RWPE2 (cell line): ENCODE measurements around the gene HPSE2.

Source experiments
- ATAC-seq: fragments of 200-7000 bp; cut with Tn5 transposase; 3 replicates; pipeline ENCODE4 v1.9.1; 2021; ENCODE audit warnings: low read depth
- DNase-seq: peaks from one replicate; pipeline ENCODE4 v3.0.0-alpha.2; 2020; ENCODE audit warnings: low spot score
- H3K27ac ChIP-seq: fragments of 450-650 bp; 2 replicates; pipeline ENCODE4 v1.5.1; 2017; ENCODE audit warnings: mild to moderate bottlenecking; ENCODE audit not compliant: poor library complexity, severe bottlenecking
- H3K27me3 ChIP-seq: fragments of 250-450 bp; sonication (Bioruptor Pico); 2 replicates; pipeline ENCODE4 v1.5.1; 2021; ENCODE audit warnings: mild to moderate bottlenecking, moderate library complexity; ENCODE audit not compliant: insufficient read depth, poor library complexity, severe bottlenecking
- H3K36me3 ChIP-seq: fragments of 250-450 bp; sonication (Bioruptor Pico); 2 replicates; pipeline ENCODE4 v1.5.1; 2020; ENCODE audit warnings: low read depth, mild to moderate bottlenecking, moderate library complexity
- H3K4me1 ChIP-seq: fragments of 250-450 bp; sonication (Bioruptor Pico); 2 replicates; pipeline ENCODE4 v1.5.1; 2021; ENCODE audit warnings: mild to moderate bottlenecking, moderate library complexity; ENCODE audit not compliant: insufficient read depth, poor library complexity, severe bottlenecking
- H3K4me3 ChIP-seq: fragments of 250-450 bp; sonication (Bioruptor Pico); 2 replicates; pipeline ENCODE4 v1.5.1; 2021; ENCODE audit warnings: mild to moderate bottlenecking, moderate library complexity; ENCODE audit not compliant: severe bottlenecking
- H3K9me3 ChIP-seq: fragments of 250-450 bp; sonication (Bioruptor Pico); 2 replicates; pipeline ENCODE4 v1.5.1; 2021; ENCODE audit warnings: mild to moderate bottlenecking, moderate library complexity; ENCODE audit not compliant: severe bottlenecking
- CTCF ChIP-seq: fragments of 450-650 bp; IDR thresholded peaks from one replicate; pipeline ENCODE4 v1.5.1; 2017; ENCODE audit warnings: mild to moderate bottlenecking, moderate library complexity; ENCODE audit not compliant: poor library complexity, severe bottlenecking

Gene HPSE2

GRCh38 chr10:99224766-99225165 lies 10.9 kb downstream of the HPSE2 start:
- no peak for TF ChIP-seq CTCF
- ATAC-seq (no peak), DNase-seq (no peak)
- no peak overlapping the region for H3K4me3 ChIP-seq
- H3K27me3 ChIP-seq = peaks cover 22% of the 10 kb centered on the region
- H3K36me3 ChIP-seq = no peaks in the 10 kb centered on the region
- H3K4me1 ChIP-seq = no peaks in the 10 kb centered on the region
- no peak overlapping the region for H3K27ac ChIP-seq
- H3K9me3 ChIP-seq = no peaks in the 10 kb centered on the region

GRCh38 chr10:99207340-99207739 lies 28.3 kb downstream of the HPSE2 start:
- no peaks in the 10 kb centered on the region for H3K27me3 ChIP-seq
- peaks cover 2% of the 10 kb centered on the region for H3K9me3 ChIP-seq
- H3K27ac ChIP-seq = no peak overlapping the region
- no peak for DNase-seq
- no peak overlapping the region for H3K4me3 ChIP-seq
- no peaks in the 10 kb centered on the region for H3K4me1 ChIP-seq
- TF ChIP-seq CTCF = no peak
- no peaks in the 10 kb centered on the region for H3K36me3 ChIP-seq
- ATAC-seq = no peak

GRCh38 chr10:99203310-99203709 lies 32.3 kb downstream of the HPSE2 start:
- no peaks in the 10 kb centered on the region for H3K4me1 ChIP-seq
- no peak overlapping the region for H3K4me3 ChIP-seq
- peaks cover 2% of the 10 kb centered on the region for H3K9me3 ChIP-seq
- H3K27ac ChIP-seq = no peak overlapping the region
- no peak for ATAC-seq
- no peaks in the 10 kb centered on the region for H3K36me3 ChIP-seq
- no peaks in the 10 kb centered on the region for H3K27me3 ChIP-seq
- no peak for DNase-seq
- no peak for TF ChIP-seq CTCF

GRCh38 chr10:99172950-99173349 lies 62.7 kb downstream of the HPSE2 start:
- no peaks in the 10 kb centered on the region for H3K36me3 ChIP-seq
- H3K4me3 ChIP-seq = no peak overlapping the region
- no peak for TF ChIP-seq CTCF
- ATAC-seq = no peak
- H3K9me3 ChIP-seq = no peaks in the 10 kb centered on the region
- no peak for DNase-seq
- no peaks in the 10 kb centered on the region for H3K4me1 ChIP-seq
- no peaks in the 10 kb centered on the region for H3K27me3 ChIP-seq
- no peak overlapping the region for H3K27ac ChIP-seq

GRCh38 chr10:99172128-99172738 lies 63.4 kb downstream of the HPSE2 start:
- Histone ChIP-seq H3K27me3 (no peaks in the 10 kb centered on the region), H3K4me3 (no peak overlapping the region), H3K27ac (no peak overlapping the region), H3K9me3 (no peaks in the 10 kb centered on the region), H3K36me3 (no peaks in the 10 kb centered on the region), H3K4me1 (no peaks in the 10 kb centered on the region)
- peak; percentile 74 for ATAC-seq
- no peak for DNase-seq
- peak; percentile 79 for TF ChIP-seq CTCF
